ENCODE data around the gene CD58.

CD58 gene

DNA sequence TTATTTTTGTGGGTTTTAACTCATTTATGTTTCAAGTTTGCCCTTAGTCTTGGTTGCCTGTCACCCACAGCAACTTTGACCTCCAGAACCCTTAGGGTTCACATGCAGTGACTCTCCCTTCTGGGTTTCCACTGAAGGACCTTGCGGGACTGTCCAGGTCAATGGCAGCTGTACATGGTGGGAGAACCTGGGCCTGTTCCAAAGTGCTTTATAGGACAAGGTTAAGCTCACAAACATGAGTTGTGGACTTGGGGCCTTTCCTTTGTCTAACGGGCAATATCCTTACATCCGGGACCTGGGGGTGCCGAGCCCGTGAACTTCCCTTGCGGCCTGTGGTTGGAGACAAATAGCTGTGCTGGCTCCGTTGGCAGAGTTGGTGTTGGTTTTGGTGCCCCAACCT lies 77.8 kb downstream of the CD58 start:
- POLR2A ChIA-PET = interaction anchor here (0.6 kb wide), 1 partner anchor 16 kb away, joined by 3 read pairs; no protein-coding TSS in a partner anchor
- no peak for DNase-seq (ENCODE audit: low read depth, low spot score)
- H3K4me3 ChIP-seq (ENCODE audit: low read depth, low read length) = no peak overlapping the region
- no peak for TF ChIP-seq CTCF (IDR thresholded peaks at IDR 0.05; ENCODE audit: insufficient read depth, low read length, missing control alignments)
- CTCF ChIA-PET = interaction anchor here (16.0 to 29.0 kb wide), 2 partner anchors 7 to 346 kb away, joined by 241 to 1029 read pairs; no protein-coding TSS in a partner anchor

DNA sequence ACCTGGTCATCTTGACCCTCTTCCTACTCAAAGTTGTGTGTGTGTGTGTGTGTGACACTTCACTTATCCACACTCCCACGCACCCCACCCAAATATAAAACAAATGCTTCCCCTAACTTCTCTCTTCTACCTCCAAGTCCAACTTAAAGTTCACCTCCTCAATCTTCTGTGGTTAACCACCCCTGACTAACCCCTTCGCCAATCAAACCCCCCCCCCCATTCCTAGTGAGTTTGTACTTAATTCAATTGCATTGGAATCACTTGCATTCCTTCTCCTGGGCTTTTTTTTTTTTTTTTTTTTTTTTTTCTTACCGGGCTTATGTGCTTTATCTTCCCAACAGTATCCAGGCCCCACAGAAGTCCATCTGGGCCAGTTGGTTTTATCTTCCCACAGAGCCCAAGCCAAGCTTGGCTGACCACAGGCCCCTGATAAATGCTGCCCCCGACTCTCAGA lies 78.4 kb downstream of the CD58 start:
- H3K4me3 ChIP-seq (ENCODE audit: low read depth, low read length) = no peak overlapping the region
- no peak for DNase-seq (ENCODE audit: low read depth, low spot score)
- ChIA-PET POLR2A (interaction anchor here (0.6 kb wide), 1 partner anchor 17 kb away, joined by 3 read pairs; no protein-coding TSS in a partner anchor), CTCF (interaction anchor here (12.1 to 29.0 kb wide), 3 partner anchors 6 to 346 kb away, joined by 241 to 1029 read pairs (median 241); no protein-coding TSS in a partner anchor)
- no peak for TF ChIP-seq CTCF (IDR thresholded peaks at IDR 0.05; ENCODE audit: insufficient read depth, low read length, missing control alignments)

- TF ChIP-seq CTCF (IDR thresholded peaks at IDR 0.05; ENCODE audit: insufficient read depth, low read length, missing control alignments) = no peak
- CTCF ChIA-PET = interaction anchor here (12.1 to 29.0 kb wide), 2 partner anchors 8 to 345 kb away, joined by 241 to 1029 read pairs; no protein-coding TSS in a partner anchor
- POLR2A ChIA-PET = no interaction called here
- no peak overlapping the region for H3K4me3 ChIP-seq (ENCODE audit: low read depth, low read length)
- no peak for DNase-seq (ENCODE audit: low read depth, low spot score)
Observed at GRCh38 chr1:116491700-116492357, 79.0 kb downstream of the CD58 start.

DNA sequence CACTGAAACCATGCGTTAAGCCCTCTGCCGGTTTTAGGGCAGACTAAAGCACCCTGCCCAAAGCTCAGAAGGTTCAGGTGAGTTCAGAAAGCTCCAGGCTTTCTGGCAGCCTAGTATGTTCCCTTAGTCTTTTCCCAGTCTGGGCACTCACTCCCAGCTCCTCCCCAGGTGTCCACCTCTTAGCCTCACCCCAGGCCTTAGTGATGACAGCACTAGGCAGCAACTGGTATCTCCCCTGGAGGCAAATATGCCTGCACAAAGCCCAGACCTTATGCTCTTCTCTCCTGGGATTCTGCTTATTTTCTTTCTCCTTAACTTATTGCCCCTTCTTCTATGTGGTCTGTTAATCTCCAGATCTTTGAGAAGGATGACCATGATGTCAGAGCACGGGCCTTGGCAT lies 80.2 kb downstream of the CD58 start:
- ChIA-PET POLR2A (no interaction called here), CTCF (interaction anchor here (1.5 to 29.0 kb wide), 3 partner anchors 9 to 344 kb away, joined by 3 to 1029 read pairs (median 241); no protein-coding TSS in a partner anchor)

GRCh38 chr1:116489231-116489697 lies 81.6 kb downstream of the CD58 start:
- ChIA-PET CTCF (interaction anchor here (12.1 to 29.0 kb wide), 2 partner anchors 11 to 343 kb away, joined by 241 to 1029 read pairs; no protein-coding TSS in a partner anchor), POLR2A (no interaction called here)
- H3K4me3 ChIP-seq (ENCODE audit: low read depth, low read length) = no peak overlapping the region
- TF ChIP-seq CTCF (IDR thresholded peaks at IDR 0.05; ENCODE audit: insufficient read depth, low read length, missing control alignments) = no peak
- DNase-seq (ENCODE audit: low read depth, low spot score) = no peak

More for the DNA sequence above, 80.2 kb downstream of the CD58 start:
- no peak for DNase-seq (ENCODE audit: low read depth, low spot score)
- no peak overlapping the region for H3K4me3 ChIP-seq (ENCODE audit: low read depth, low read length)
- no peak for TF ChIP-seq CTCF (IDR thresholded peaks at IDR 0.05; ENCODE audit: insufficient read depth, low read length, missing control alignments)

DNA sequence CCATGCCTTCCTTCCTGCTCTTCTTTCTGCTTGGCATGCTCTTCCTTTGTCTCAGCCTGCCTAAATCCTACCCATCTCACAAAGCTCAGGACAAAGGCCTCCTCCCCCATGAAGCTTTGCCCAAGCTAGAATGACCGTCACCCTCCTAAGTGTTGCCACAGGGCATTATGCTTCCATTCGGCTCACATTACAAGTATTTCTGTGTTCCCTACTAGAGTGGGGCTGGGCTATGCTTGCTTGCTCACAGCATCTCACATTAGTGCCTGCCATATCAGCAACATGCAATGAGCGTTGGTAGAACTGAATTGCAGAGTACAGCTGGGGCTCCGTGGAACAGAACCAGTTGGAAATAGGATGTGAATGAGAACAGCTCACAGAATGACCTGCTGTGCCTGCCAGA lies 82.8 kb downstream of the CD58 start:
- H3K4me3 ChIP-seq (ENCODE audit: low read depth, low read length) = no peak overlapping the region
- DNase-seq (ENCODE audit: low read depth, low spot score) = no peak
- ChIA-PET POLR2A (no interaction called here), CTCF (interaction anchor here (0.7 to 29.0 kb wide), 4 partner anchors 12 to 341 kb away, joined by 3 to 1029 read pairs (median 150); no protein-coding TSS in a partner anchor)
- TF ChIP-seq CTCF (IDR thresholded peaks at IDR 0.05; ENCODE audit: insufficient read depth, low read length, missing control alignments) = no peak

Measured in AG04449 (cell line).